H1 (cell line): ENCODE data around the gene DHRS12. TPM values are rescaled to one million over a fixed set of nuclear protein-coding genes. Genes with fewer than 3 reads are reported as not detected.

Experiments used
- CTCF ChIA-PET: fragments of 300-600 bp; sonication (Branson Sonifier 250); formaldehyde crosslinking; loops from one replicate; lab custom pipeline; 2021; ENCODE audit not compliant: partially characterized antibody; lab: Charles Lee
- POLR2A ChIA-PET: fragments of 300-600 bp; sonication (Branson Sonifier 250); formaldehyde crosslinking; loops from one replicate; lab custom pipeline; 2021; ENCODE audit warnings: inconsistent platforms; ENCODE audit not compliant: partially characterized antibody; lab: Charles Lee
- DNase-seq, 2 experiments: peaks; one replicate each; pipeline versions ENCODE4 v3.0.0 to v3.0.0-alpha.2; 2010 to 2022; ENCODE audit warnings: low spot score in 2 of 2, low read depth in 1 of 2, mixed read lengths in 1 of 2
- FAIRE-seq: peaks from 2 replicates; lab custom pipeline; 2011; peaks lifted over from hg19 to GRCh38; lab: Jason Lieb, UNC
- H2AFZ ChIP-seq: 2 replicates; pipeline ENCODE4 v1.8.1; 2012; ENCODE audit warnings: low read length, inconsistent platforms
- H2AK5ac ChIP-seq: 2 replicates; pipeline ENCODE4 v1.6.1; 2013; ENCODE audit warnings: low read depth, low read length
- H2BK120ac ChIP-seq: replicated peaks from 2 replicates; pipeline ENCODE3; 2013; ENCODE audit warnings: low read depth, low read length, inconsistent platforms
- H2BK12ac ChIP-seq: 2 replicates; pipeline ENCODE4 v1.6.1; 2013; ENCODE audit warnings: low read depth, low read length
- H2BK15ac ChIP-seq: 2 replicates; pipeline ENCODE4 v1.6.1; 2013; ENCODE audit warnings: low read length
- H2BK20ac ChIP-seq: 2 replicates; pipeline ENCODE4 v1.6.1; 2013; ENCODE audit warnings: low read length
- H2BK5ac ChIP-seq: 2 replicates; pipeline ENCODE4 v1.6.1; 2013; ENCODE audit warnings: low read depth, low read length
- H3K14ac ChIP-seq: 2 replicates; pipeline ENCODE4 v1.6.1; 2013; ENCODE audit warnings: inconsistent platforms; ENCODE audit not compliant: insufficient read length
- H3K18ac ChIP-seq: 2 replicates; pipeline ENCODE4 v1.6.1; 2013; ENCODE audit warnings: low read length; ENCODE audit errors: extremely low read depth
- H3K23ac ChIP-seq: 2 replicates; pipeline ENCODE4 v1.6.1; 2013; ENCODE audit warnings: inconsistent platforms; ENCODE audit not compliant: insufficient read length
- H3K23me2 ChIP-seq: 2 replicates; pipeline ENCODE4 v1.6.1; 2013; ENCODE audit warnings: low read depth, low read length
- H3K27ac ChIP-seq: 2 replicates; pipeline ENCODE4 v1.6.1; 2011; ENCODE audit warnings: low read depth, low read length, inconsistent platforms
- H3K27me3 ChIP-seq, 4 experiments: replicated peaks in 1 of 4; 1 replicate in 1 of 4; 2 replicates in 3 of 4; pipeline versions ENCODE4 v1.6.1 to v1.8.1; 2011 to 2013; ENCODE audit warnings: low read length in 3 of 4, mild to moderate bottlenecking in 3 of 4, inconsistent platforms in 2 of 4, mixed read lengths in 2 of 4, moderate library complexity in 1 of 4; ENCODE audit not compliant: control insufficient read depth in 3 of 4, insufficient read depth in 3 of 4; ENCODE audit errors: extremely low read depth in 1 of 4
- H3K36me3 ChIP-seq, 4 experiments: 2 replicates each; pipeline versions ENCODE4 v1.6.1 to v1.8.1; 2011 to 2013; ENCODE audit warnings: mild to moderate bottlenecking in 4 of 4, low read length in 3 of 4, moderate library complexity in 2 of 4, control low read depth in 1 of 4, inconsistent platforms in 1 of 4; ENCODE audit not compliant: insufficient read depth in 4 of 4, control insufficient read depth in 2 of 4
- H3K4ac ChIP-seq: replicated peaks from 2 replicates; pipeline ENCODE3; 2013; ENCODE audit warnings: low read length, low read depth, mixed read lengths, inconsistent platforms; ENCODE audit not compliant: insufficient read length
- H3K4me1 ChIP-seq, 4 experiments: replicated peaks in 1 of 4; 1 replicate in 1 of 4; 2 replicates in 3 of 4; pipeline versions ENCODE4 v1.6.1 to v1.8.1; 2011 to 2013; ENCODE audit warnings: low read length in 3 of 4, inconsistent platforms in 2 of 4, mixed read lengths in 1 of 4; ENCODE audit not compliant: insufficient read depth in 4 of 4, control insufficient read depth in 3 of 4
- H3K4me2 ChIP-seq, 2 experiments: 2 replicates each; pipeline versions ENCODE4 v1.6.1 to v1.8.1; 2011 to 2013; ENCODE audit warnings: low read depth in 2 of 2, low read length in 2 of 2, control low read depth in 1 of 2, inconsistent platforms in 1 of 2, mild to moderate bottlenecking in 1 of 2; ENCODE audit not compliant: insufficient read depth in 1 of 2
- H3K4me3 ChIP-seq, 4 experiments: fragments of 200-600, 300-600 bp in 1 of 4; sonication (generic), shearing (Covaris generic), sonication (Bioruptor Twin) in 1 of 4; 2 replicates each; pipeline versions ENCODE4 v1.5.1 to v1.8.1; 2011 to 2016; ENCODE audit warnings: low read length in 4 of 4, low read depth in 3 of 4, control low read depth in 2 of 4, inconsistent platforms in 2 of 4, mild to moderate bottlenecking in 2 of 4, mixed read lengths in 1 of 4, moderate library complexity in 1 of 4; ENCODE audit not compliant: insufficient read depth in 2 of 4; ENCODE audit errors: extremely low read depth in 1 of 4
- H3K56ac ChIP-seq: replicated peaks from 2 replicates; pipeline ENCODE3; 2013; ENCODE audit warnings: low read depth, mild to moderate bottlenecking, mixed read lengths, low read length, inconsistent platforms; ENCODE audit not compliant: insufficient read length
- H3K79me1 ChIP-seq: 2 replicates; pipeline ENCODE4 v1.6.1; 2013; ENCODE audit warnings: low read depth, low read length, control low read depth
- H3K79me2 ChIP-seq, 2 experiments: 2 replicates each; pipeline versions ENCODE4 v1.6.1 to v1.8.1; 2012 to 2013; ENCODE audit warnings: low read length in 2 of 2, mild to moderate bottlenecking in 2 of 2, inconsistent platforms in 1 of 2; ENCODE audit not compliant: insufficient read depth in 2 of 2, control insufficient read depth in 1 of 2
- H3K9ac ChIP-seq, 4 experiments: replicated peaks in 1 of 4; 1 replicate in 1 of 4; 2 replicates in 3 of 4; pipeline versions ENCODE4 v1.6.1 to v1.8.1; 2011 to 2013; ENCODE audit warnings: low read depth in 3 of 4, low read length in 3 of 4, control low read depth in 2 of 4, mild to moderate bottlenecking in 2 of 4, moderate library complexity in 2 of 4, inconsistent platforms in 1 of 4; ENCODE audit errors: extremely low read depth in 1 of 4
- H3K9me3 ChIP-seq, 2 experiments: 2 replicates each; pipeline versions ENCODE4 v1.6.1 to v1.8.1; 2012 to 2013; ENCODE audit warnings: mild to moderate bottlenecking in 2 of 2, moderate library complexity in 2 of 2, control low read depth in 1 of 2, inconsistent platforms in 1 of 2, low read depth in 1 of 2, low read length in 1 of 2, mixed read lengths in 1 of 2; ENCODE audit not compliant: insufficient read depth in 2 of 2
- H4K20me1 ChIP-seq, 2 experiments: replicated peaks in 1 of 2; 2 replicates each; pipeline versions ENCODE3 to v1.8.1; 2011 to 2013; ENCODE audit warnings: inconsistent platforms in 2 of 2, low read length in 2 of 2, mild to moderate bottlenecking in 1 of 2; ENCODE audit not compliant: insufficient read depth in 2 of 2, control insufficient read depth in 1 of 2
- H4K5ac ChIP-seq: 2 replicates; pipeline ENCODE4 v1.6.1; 2013; ENCODE audit warnings: low read length, low read depth, mixed read lengths, inconsistent platforms; ENCODE audit not compliant: insufficient read length
- H4K8ac ChIP-seq: 2 replicates; pipeline ENCODE4 v1.8.0; 2013; ENCODE audit warnings: mild to moderate bottlenecking, moderate library complexity, low read length, inconsistent platforms; ENCODE audit not compliant: insufficient read depth; ENCODE audit errors: extremely low read depth
- H4K91ac ChIP-seq: replicated peaks from 2 replicates; pipeline ENCODE3; 2013; ENCODE audit warnings: low read length, mixed read lengths, inconsistent platforms; ENCODE audit not compliant: insufficient read length
- RAD21 ChIP-seq, 2 experiments: IDR thresholded peaks in 1 of 2; conservative IDR thresholded peaks in 1 of 2; 2 replicates each; pipeline ENCODE4 v1.6.1; 2011; ENCODE audit warnings: low read depth in 2 of 2, low read length in 2 of 2, improper control_type of control experiment in 1 of 2, inconsistent platforms in 1 of 2, mild to moderate bottlenecking in 1 of 2, moderate library complexity in 1 of 2
- RNF2 ChIP-seq: fragments of 200-900, 300-1000 bp; sonication (generic); IDR thresholded peaks from 2 replicates; pipeline ENCODE4 v1.7.1; 2016; ENCODE audit warnings: borderline replicate concordance, low read depth, mild to moderate bottlenecking, antibody characterized with exemption, low read length; ENCODE audit not compliant: poor library complexity, severe bottlenecking; ENCODE audit errors: missing control alignments
- SIRT6 ChIP-seq: IDR thresholded peaks from one replicate; pipeline ENCODE4 v1.7.1; 2012; ENCODE audit warnings: low read length, inconsistent platforms
- SP4 ChIP-seq: IDR thresholded peaks from 2 replicates; pipeline ENCODE4 v1.6.1; 2012; ENCODE audit warnings: low read length, inconsistent platforms
- ZNF274 ChIP-seq: IDR thresholded peaks from 2 replicates; pipeline ENCODE4 v1.7.0; 2012; ENCODE audit warnings: low read length, borderline replicate concordance; ENCODE audit errors: extremely low read depth
- WGBS, 2 experiments: shearing (Covaris generic) in 1 of 2; methylation state at CpG; one replicate each; pipeline versions ENCODE4 v1.1.6 to v1.1.7; 2013 to 2015; ENCODE audit warnings: low lambda C conversion rate in 2 of 2, mixed read lengths in 2 of 2, inconsistent platforms in 1 of 2, low coverage in 1 of 2, missing lambda C conversion rate in 1 of 2; ENCODE audit not compliant: insufficient replicate concordance in 2 of 2, insufficient coverage in 1 of 2, insufficient read length in 1 of 2; ENCODE audit errors: extremely low coverage in 1 of 2, missing lambda C conversion rate in 1 of 2; 5-methylcytosine and 5-hydroxymethylcytosine counted together
- polyA plus RNA-seq, 7 experiments: library from polyadenylated mRNA; depleted of rRNA in 3 of 7; stranded (reverse) in 5 of 7; unstranded in 2 of 7; fragments of >200 nt in 5 of 7; fragments of 200-250 nt in 2 of 7; gene quantifications; 1 replicate in 5 of 7; 2 replicates in 1 of 7; 4 replicates in 1 of 7; pipeline versions ENCODE4 v1.2.1 to v1.2.3, GENCODE V29; 2011 to 2013; ENCODE audit warnings: missing spikeins in 2 of 7, mixed read lengths in 2 of 7
- total RNA-seq: library from RNA; stranded (reverse); fragmentation: NEBNext Ultra II Directional; extraction: Animal tissue kit (Norgen Biotek cat#: 25700); gene quantifications from 2 replicates; pipeline ENCODE4 v1.2.1, GENCODE V29; 2021

DHRS12 gene
- total and polyA plus RNA-seq, 2 of the 8 experiments (the other 6 are each of a cell fraction or from before 2014, with no cell fraction given) = 8.7 TPM

DNA sequence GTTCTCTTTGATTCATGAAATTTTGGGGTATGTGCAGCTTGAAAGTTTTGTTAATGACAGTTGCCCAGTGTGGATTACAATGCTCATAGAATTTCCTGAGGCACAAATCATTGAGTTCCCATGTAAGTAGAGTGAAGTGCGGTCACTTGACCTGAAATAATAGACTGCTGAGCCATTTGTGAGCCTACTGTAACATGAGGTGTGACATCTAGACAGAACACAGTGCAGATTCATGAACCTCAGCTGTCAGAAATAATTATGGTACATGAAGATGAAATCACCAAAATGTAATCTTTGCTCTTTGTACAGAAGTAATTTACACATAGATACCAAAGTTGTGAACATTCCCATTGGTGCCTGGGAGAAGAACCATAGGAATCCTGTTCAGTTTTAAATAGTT lies 84.6 kb downstream of the DHRS12 start:
- Histone ChIP-seq H3K79me1 (0 out of 2 replicates have a peak, but pooled peaks cover 2% of the 10 kb centered on the region), H4K5ac (no peak overlapping the region), H3K27ac (no peak overlapping the region), H2BK15ac (no peak overlapping the region), H2BK20ac (no peak overlapping the region), H3K18ac (no peak overlapping the region), H3K79me2 (no peaks in the 10 kb centered on the region), H3K4me2 (no peak overlapping the region), H3K23ac (no peak overlapping the region), H2BK120ac (no peak overlapping the region), H3K4me3 (no peak overlapping the region), H3K23me2 (no peaks in the 10 kb centered on the region), H4K8ac (no peak overlapping the region), H4K20me1 (no peaks in the 10 kb centered on the region), H3K36me3 (no peaks in the 10 kb centered on the region), H3K4me1 (no peaks in the 10 kb centered on the region; a peak in 1 of 7 replicates), H4K91ac (no peak overlapping the region), H3K4ac (no peak overlapping the region), H2BK5ac (no peak overlapping the region), H3K56ac (no peak overlapping the region), H2BK12ac (no peak overlapping the region), H2AK5ac (no peak overlapping the region), H3K9me3 (no peaks in the 10 kb centered on the region), H3K9ac (no peak overlapping the region), H2AFZ (no peak overlapping the region), H3K27me3 (no peaks in the 10 kb centered on the region), H3K14ac (no peak overlapping the region)
- 87% methylated on average over 1 of the region's 1 CpG; no CpG with 5 or more reads in 1 of the 2 experiments for WGBS, 2 experiments
- no peak for DNase-seq
- ChIA-PET CTCF (interaction anchor here (0.9 kb wide), 1 partner anchor 95 kb away, joined by 3 read pairs; no protein-coding TSS in a partner anchor), POLR2A (interaction anchor here (2.1 kb wide), 1 partner anchor 267 kb away, joined by 6 read pairs; the partner anchor contains the start of gene INTS6)
- TF ChIP-seq ZNF274 (no peak), SIRT6 (no peak), RAD21 (IDR thresholded peaks at IDR 0.05 in 1 of 2, conservative IDR thresholded peaks at IDR 0.05 in 1 of 2; ENCODE audit: low read depth in 2 of 2, low read length in 2 of 2) (no peak), RNF2 (no peak), SP4 (no peak)
- peak; percentile 7 for FAIRE-seq
